Suprapubic skin (tissue), 4 donors: ENCODE results near the gene CNGA4. TPM values are rescaled to one million over a fixed set of nuclear protein-coding genes. Genes with fewer than 3 reads are reported as not detected.

Experiments
- DNase-seq, 2 donors: peaks; one replicate each; pipeline ENCODE4 v3.0.0-alpha.2; 2019; ENCODE audit warnings: low spot score in 2 of 2
- H3K27ac ChIP-seq: fragments of 200-600 bp; sonication (generic); one replicate; pipeline ENCODE4 v1.5.1; 2019
- H3K27me3 ChIP-seq: fragments of 200-600 bp; sonication (generic); one replicate; pipeline ENCODE4 v1.5.1; 2019
- H3K36me3 ChIP-seq: fragments of 200-600 bp; sonication (generic); one replicate; pipeline ENCODE4 v1.5.1; 2019
- H3K4me1 ChIP-seq: fragments of 200-600 bp; sonication (generic); one replicate; pipeline ENCODE4 v1.5.1; 2019
- H3K4me3 ChIP-seq: fragments of 200-600 bp; sonication (generic); one replicate; pipeline ENCODE4 v1.5.1; 2019; ENCODE audit warnings: mild to moderate bottlenecking
- H3K9me3 ChIP-seq: fragments of 200-600 bp; sonication (generic); one replicate; pipeline ENCODE4 v1.5.1; 2019
- CTCF ChIP-seq, 2 donors: fragments of 200-600 bp in 1 of 2; fragments of 450-650 bp in 1 of 2; sonication (generic) in 1 of 2; IDR thresholded peaks; one replicate each; pipeline ENCODE4 v1.5.1; 2016 to 2019; ENCODE audit warnings: antibody characterized with exemption in 2 of 2, mild to moderate bottlenecking in 1 of 2, moderate library complexity in 1 of 2
- EP300 ChIP-seq: sonication (generic); formaldehyde crosslinking; IDR thresholded peaks from one replicate; pipeline ENCODE4 v1.6.1; 2017; ENCODE audit warnings: antibody characterized with exemption
- POLR2A ChIP-seq, 2 donors: fragments of 450-650 bp; IDR thresholded peaks; one replicate each; pipeline ENCODE4 v1.6.1; 2017; ENCODE audit warnings: antibody characterized with exemption in 2 of 2, mild to moderate bottlenecking in 2 of 2, moderate library complexity in 2 of 2
- POLR2AphosphoS5 ChIP-seq, 3 donors: sonication (generic); formaldehyde crosslinking; IDR thresholded peaks; one replicate each; pipeline ENCODE4 v1.6.1; 2017; ENCODE audit warnings: antibody characterized with exemption in 3 of 3
- WGBS: methylation state at CpG from one replicate; pipeline ENCODE4 v1.1.5; 2018; 5-methylcytosine and 5-hydroxymethylcytosine counted together
- total RNA-seq, 4 donors: library from RNA; depleted of rRNA; stranded (reverse); fragments of >200 nt; gene quantifications; one replicate each; pipeline ENCODE4 v1.1.0, GENCODE V29; 2016

The CNGA4 gene
- total RNA-seq, 4 donors from 2014 or later, result not detected

DNA sequence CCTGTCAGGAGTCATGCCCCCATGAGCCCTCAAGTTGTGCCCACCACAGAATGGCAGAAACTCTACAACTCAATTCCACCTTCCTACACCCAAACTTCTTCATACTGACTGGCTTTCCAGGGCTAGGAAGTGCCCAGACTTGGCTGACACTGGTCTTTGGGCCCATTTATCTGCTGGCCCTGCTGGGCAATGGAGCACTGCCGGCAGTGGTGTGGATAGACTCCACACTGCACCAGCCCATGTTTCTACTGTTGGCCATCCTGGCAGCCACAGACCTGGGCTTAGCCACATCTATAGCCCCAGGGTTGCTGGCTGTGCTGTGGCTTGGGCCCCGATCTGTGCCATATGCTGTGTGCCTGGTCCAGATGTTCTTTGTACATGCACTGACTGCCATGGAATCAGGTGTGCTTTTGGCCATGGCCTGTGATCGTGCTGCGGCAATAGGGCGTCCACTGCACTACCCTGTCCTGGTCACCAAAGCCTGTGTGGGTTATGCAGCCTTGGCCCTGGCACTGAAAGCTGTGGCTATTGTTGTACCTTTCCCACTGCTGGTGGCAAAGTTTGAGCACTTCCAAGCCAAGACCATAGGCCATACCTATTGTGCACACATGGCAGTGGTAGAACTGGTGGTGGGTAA is 39.6 kb upstream of the CNGA4 start, which contains the start of gene OR52W1:
Gene OR52W1 (plus strand): TSS at position 51 of the 637 bp plus-strand sequence. CDS start 0 bp downstream, at position 51.
- TF ChIP-seq CTCF (IDR thresholded peaks at IDR 0.05) (no peak), EP300 (no peak), POLR2A (IDR thresholded peaks at IDR 0.05) (no peak), POLR2AphosphoS5 (IDR thresholded peaks at IDR 0.05) (no peak)
- no peaks in the 10 kb centered on the region for H3K9me3 ChIP-seq
- H3K4me1 ChIP-seq, result peaks cover 4% of the 10 kb centered on the region
- 96% methylated on average over 5 of the region's 5 CpGs for WGBS
- H3K27ac ChIP-seq, result no peak within 1 kb of the TSS
- H3K4me3 ChIP-seq, result no peak within 1 kb of the TSS
- no peak for DNase-seq
- no peaks in the 10 kb centered on the region for H3K27me3 ChIP-seq
- H3K36me3 ChIP-seq, result no peaks in the 10 kb centered on the region

GRCh38 chr11:6200975-6201374 is 37.9 kb upstream of the CNGA4 start:
- TF ChIP-seq POLR2A (IDR thresholded peaks at IDR 0.05), result no peak
- TF ChIP-seq POLR2AphosphoS5 (IDR thresholded peaks at IDR 0.05), result peak in 1 of 3 donors; percentile 64
- no peak overlapping the region for H3K27ac ChIP-seq

DNA sequence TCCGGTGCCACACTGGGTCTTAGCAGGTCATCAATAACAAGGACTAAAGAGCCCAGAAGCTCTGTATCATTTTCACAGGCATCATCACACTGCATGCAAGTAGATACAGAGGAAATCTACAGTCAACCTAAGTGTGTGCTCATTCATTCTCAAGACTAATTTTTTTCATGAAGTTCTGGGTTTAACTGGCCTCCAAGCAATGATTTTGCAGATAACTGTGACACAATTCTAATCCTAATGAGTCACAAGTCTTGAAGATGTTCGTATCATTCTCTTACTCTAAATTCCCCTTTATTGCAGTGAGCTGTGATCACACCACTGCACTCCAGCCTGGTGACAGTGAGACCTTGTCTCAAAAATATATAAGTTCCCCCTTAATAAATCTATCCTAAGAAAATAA is 37.4 kb upstream of the CNGA4 start:
- TF ChIP-seq CTCF (IDR thresholded peaks at IDR 0.05) (no peak), POLR2AphosphoS5 (IDR thresholded peaks at IDR 0.05) (no peak), EP300 (no peak), POLR2A (IDR thresholded peaks at IDR 0.05) (no peak)
- H3K4me3 ChIP-seq, result no peak overlapping the region
- no peak overlapping the region for H3K27ac ChIP-seq
- H3K4me1 ChIP-seq, result peaks cover 4% of the 10 kb centered on the region
- no peaks in the 10 kb centered on the region for H3K9me3 ChIP-seq
- 34% methylated on average over 1 of the region's 2 CpGs for WGBS
- no peak for DNase-seq
- no peaks in the 10 kb centered on the region for H3K27me3 ChIP-seq
- H3K36me3 ChIP-seq, result peaks cover 14% of the 10 kb centered on the region

More at GRCh38 chr11:6200975-6201374, 37.9 kb upstream of the CNGA4 start:
- 72% methylated on average over 4 of the region's 4 CpGs for WGBS
- Histone ChIP-seq H3K27me3 (no peaks in the 10 kb centered on the region), H3K9me3 (no peaks in the 10 kb centered on the region), H3K4me1 (peaks cover 4% of the 10 kb centered on the region), H3K36me3 (peaks cover 13% of the 10 kb centered on the region), H3K4me3 (no peak overlapping the region)
- no peak for DNase-seq

DNA sequence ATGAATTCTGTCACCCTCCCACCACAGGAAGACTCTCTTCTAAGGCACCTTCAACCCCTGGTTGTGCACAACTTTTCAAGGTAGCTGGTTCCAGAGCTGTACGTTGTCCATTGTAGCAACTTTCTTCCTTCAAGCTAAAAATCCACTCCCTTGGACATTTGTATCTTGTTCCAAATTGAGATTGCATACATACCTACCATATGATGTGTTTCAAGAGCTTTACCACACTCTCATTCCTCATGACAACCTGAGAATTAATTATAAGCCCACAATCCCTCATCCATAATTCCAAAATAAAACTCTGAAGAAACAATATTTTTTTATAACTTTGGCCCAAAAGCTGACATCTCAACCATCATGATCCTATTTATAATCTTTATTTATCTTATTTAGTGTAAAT is 36.8 kb upstream of the CNGA4 start:
- Histone ChIP-seq H3K9me3 (no peaks in the 10 kb centered on the region), H3K4me3 (no peak overlapping the region), H3K27ac (no peak overlapping the region), H3K27me3 (no peaks in the 10 kb centered on the region), H3K4me1 (peaks cover 4% of the 10 kb centered on the region), H3K36me3 (peaks cover 19% of the 10 kb centered on the region)
- TF ChIP-seq CTCF (IDR thresholded peaks at IDR 0.05), result no peak
- WGBS, result 81% methylated on average over 1 of the region's 1 CpG
- DNase-seq, result no peak

DNA sequence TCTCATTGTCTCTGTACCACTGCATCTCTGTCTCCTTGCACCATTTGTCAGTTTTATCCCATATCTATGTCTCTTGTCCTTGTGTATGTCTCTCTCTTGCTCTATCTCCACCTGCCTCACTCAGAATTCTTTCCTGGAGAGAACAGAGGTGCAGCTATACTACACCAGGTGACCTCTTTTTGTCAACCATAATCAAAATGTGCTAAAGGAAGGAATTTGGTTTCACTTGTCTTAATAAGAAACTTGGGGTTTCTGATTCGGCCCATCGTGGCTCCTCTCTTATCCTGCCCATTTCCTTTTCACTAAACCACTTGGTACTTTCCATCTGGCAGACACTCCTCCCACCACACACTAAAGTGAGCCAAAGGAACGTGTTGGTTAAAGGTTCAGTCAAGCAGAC is 35.6 kb upstream of the CNGA4 start:
- DNase-seq, result no peak
- Histone ChIP-seq H3K4me1 (peaks cover 4% of the 10 kb centered on the region), H3K27ac (no peak overlapping the region), H3K4me3 (no peak overlapping the region), H3K36me3 (peaks cover 32% of the 10 kb centered on the region), H3K27me3 (no peaks in the 10 kb centered on the region), H3K9me3 (no peaks in the 10 kb centered on the region)
- TF ChIP-seq CTCF (IDR thresholded peaks at IDR 0.05), result no peak
- no peak for TF ChIP-seq POLR2A (IDR thresholded peaks at IDR 0.05)
- WGBS, result 54% methylated on average over 3 of the region's 3 CpGs

DNA sequence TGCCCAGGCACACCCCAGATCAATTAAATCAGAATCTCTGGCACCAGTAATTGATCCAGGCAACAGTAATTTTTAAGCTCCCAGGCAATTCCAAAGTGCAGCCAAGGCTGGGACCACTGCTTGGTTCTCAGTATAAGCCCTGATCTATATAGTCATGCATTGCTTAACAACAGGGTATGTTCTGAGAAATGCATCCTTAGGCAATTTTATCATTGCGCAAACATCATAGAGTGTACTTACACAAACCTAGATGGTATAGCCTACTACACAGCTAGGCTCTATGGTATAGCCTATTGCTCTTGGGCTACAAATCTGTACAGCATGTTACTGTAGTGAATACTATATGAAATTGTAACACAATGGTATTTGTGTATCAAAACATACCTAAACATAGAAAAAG is 34.2 kb upstream of the CNGA4 start:
- WGBS, result 100% methylated on average over 1 of the region's 1 CpG
- DNase-seq, result no peak
- TF ChIP-seq POLR2A (IDR thresholded peaks at IDR 0.05), result no peak
- Histone ChIP-seq H3K4me3 (no peak overlapping the region), H3K4me1 (peaks cover 4% of the 10 kb centered on the region), H3K9me3 (no peaks in the 10 kb centered on the region), H3K27ac (no peak overlapping the region), H3K36me3 (peaks cover 46% of the 10 kb centered on the region), H3K27me3 (no peaks in the 10 kb centered on the region)
